Effector memory CD8-positive, alpha-beta T cell (primary cell): ENCODE measurements around the gene MRPL22.
"Not testable (repeated sequence)": the region's sequence is repeated elsewhere in the genome, so short reads cannot be mapped to it uniquely, and the experiment has no call there.

Experiments
- ATAC-seq: fragments of 150-1000 bp; cut with Tn5 transposase; replicated peaks from 2 replicates; pipeline ENCODE4 v1.10.0; 2021; ENCODE audit warnings: mild to moderate bottlenecking, moderate library complexity
- DNase-seq, 3 experiments: peaks; one replicate each; pipeline ENCODE4 v3.0.0; 2021
- H3K27ac Mint-ChIP-seq, 2 donors: one replicate each; pipeline ENCODE4 v1.8.0; 2022; ENCODE audit warnings: mild to moderate bottlenecking in 2 of 2, mixed read lengths in 2 of 2, moderate library complexity in 2 of 2
- H3K27me3 Mint-ChIP-seq, 2 donors: one replicate each; pipeline ENCODE4 v1.8.0; 2022; ENCODE audit warnings: mixed read lengths in 2 of 2
- H3K36me3 Mint-ChIP-seq: one replicate; pipeline ENCODE4 v1.8.0; 2022; ENCODE audit warnings: mild to moderate bottlenecking, moderate library complexity, mixed read lengths; ENCODE audit not compliant: insufficient read depth
- H3K4me1 Mint-ChIP-seq, 2 donors: one replicate each; pipeline ENCODE4 v1.8.0; 2022; ENCODE audit warnings: low read depth in 2 of 2, mixed read lengths in 2 of 2
- H3K4me3 Mint-ChIP-seq, 2 donors: one replicate each; pipeline ENCODE4 v1.8.0; 2022; ENCODE audit warnings: mild to moderate bottlenecking in 2 of 2, mixed read lengths in 2 of 2, moderate library complexity in 2 of 2
- H3K9me3 Mint-ChIP-seq, 2 donors: one replicate each; pipeline ENCODE4 v1.8.0; 2022; ENCODE audit warnings: mixed read lengths in 2 of 2
- total RNA-seq, 9 experiments: gene quantifications; one replicate each; lab custom pipeline; 2026; lab: John Stamatoyannopoulos, UW

MRPL22 gene
- total RNA-seq, result 9.3 to 33.9 (median 17.3) reads per million in 9 experiments

DNA sequence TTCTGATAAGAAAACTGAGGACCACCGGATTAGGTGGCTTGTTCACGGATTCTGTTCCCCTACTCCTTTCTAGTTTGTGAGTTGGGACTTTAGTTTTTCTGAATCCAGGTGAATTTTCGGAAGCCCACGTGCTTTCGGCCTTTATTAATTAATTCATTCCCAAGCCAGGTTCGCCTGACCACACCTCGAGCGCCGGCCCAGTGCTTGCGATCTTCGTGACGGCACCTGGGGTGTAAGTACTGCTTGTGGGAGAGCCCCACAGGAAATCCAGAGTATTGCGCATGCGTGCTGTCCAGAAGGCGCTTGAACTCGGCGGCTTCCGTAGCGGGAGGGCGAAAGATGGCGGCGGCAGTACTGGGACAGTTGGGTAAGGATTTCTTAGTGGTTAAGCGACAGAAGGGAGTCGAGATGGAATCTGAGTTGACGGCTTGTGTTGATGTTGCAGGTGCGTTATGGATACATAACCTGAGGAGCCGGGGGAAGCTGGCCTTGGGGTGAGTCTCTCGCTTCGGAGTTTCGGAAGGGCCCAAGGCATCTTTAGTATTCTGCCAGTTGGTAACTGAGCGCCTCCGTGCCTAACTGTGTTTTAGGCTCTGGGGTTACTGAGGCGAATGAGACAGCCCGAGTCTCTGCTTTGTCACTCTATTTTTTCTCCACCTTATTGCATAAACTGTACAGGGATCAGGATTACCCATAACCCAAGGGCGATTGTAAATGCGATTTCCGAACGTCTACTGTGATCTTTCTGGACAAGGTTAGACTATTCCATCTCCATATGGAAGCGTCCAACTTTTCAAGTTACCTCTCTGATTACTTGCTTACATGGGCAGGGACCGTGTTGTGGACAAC lies at the start of gene MRPL22:
TSS of gene MRPL22 (plus strand) at position 302 of the 849 bp plus-strand sequence. CDS start at position 340, 38 bp downstream.
- Mint-ChIP-seq H3K27ac (peak within 1 kb of the TSS; percentile 90 to 96), H3K9me3 (no peaks in the 10 kb centered on the region), H3K4me3 (peak within 1 kb of the TSS; percentile 94 to 95), H3K36me3 (peaks cover 10% of the 10 kb centered on the region), H3K27me3 (no peaks in the 10 kb centered on the region), H3K4me1 (peaks cover 31 to 39% of the 10 kb centered on the region in 2 donors)
- ATAC-seq, result peak; percentile 65
- DNase-seq, result peak; percentile 94 to 96 (median 95)

DNA sequence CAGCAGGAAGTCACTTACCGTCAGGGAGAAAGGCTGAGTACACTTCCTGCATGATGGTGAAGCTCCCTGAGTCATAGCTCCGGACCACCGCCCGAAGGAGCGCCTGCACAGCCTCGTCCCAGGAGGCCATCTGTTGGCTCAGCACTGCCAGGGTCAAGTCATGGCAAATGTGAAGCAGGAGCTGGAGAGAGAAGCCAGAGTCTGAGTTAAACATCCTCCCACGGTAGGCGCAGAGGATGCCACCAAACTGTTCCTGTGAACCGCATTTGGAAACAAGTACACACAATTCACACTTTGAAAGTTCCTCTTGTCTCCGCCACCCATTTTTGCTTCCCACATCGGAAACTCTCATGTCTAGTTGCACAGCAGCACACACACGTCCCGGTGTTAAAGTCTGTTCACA lies 48.5 kb upstream of the MRPL22 start:
- Mint-ChIP-seq H3K4me3 (no peak overlapping the region), H3K27me3 (no peaks in the 10 kb centered on the region), H3K27ac (no peak overlapping the region), H3K36me3 (peaks cover 72% of the 10 kb centered on the region), H3K9me3 (no peaks in the 10 kb centered on the region), H3K4me1 (no peaks in the 10 kb centered on the region)
- ATAC-seq, result no peak
- no peak for DNase-seq

DNA sequence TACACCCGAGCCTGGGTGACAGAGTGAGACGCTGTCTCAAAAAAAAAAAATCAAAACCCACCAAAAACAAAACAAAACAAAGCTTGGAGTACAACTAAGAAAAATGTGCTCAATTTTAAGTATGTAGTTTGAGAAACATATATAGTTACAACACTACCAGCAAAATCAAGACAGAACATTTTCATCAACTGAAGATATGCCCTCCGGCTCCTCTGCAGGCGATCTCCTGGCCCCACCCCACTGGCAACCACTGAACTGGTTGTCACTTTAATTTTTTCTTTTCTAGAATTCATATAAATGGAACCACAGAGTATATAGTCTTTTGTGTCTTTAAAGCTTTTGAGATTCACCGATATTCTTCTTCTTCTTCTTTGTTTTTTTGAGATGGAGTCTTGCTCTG lies 47.5 kb upstream of the MRPL22 start:
- Mint-ChIP-seq H3K36me3 (peaks cover 82% of the 10 kb centered on the region), H3K9me3 (no peaks in the 10 kb centered on the region), H3K4me1 (no peaks in the 10 kb centered on the region), H3K4me3 (no peak overlapping the region), H3K27me3 (no peaks in the 10 kb centered on the region), H3K27ac (no peak overlapping the region)
- DNase-seq, result no peak
- no peak for ATAC-seq

DNA sequence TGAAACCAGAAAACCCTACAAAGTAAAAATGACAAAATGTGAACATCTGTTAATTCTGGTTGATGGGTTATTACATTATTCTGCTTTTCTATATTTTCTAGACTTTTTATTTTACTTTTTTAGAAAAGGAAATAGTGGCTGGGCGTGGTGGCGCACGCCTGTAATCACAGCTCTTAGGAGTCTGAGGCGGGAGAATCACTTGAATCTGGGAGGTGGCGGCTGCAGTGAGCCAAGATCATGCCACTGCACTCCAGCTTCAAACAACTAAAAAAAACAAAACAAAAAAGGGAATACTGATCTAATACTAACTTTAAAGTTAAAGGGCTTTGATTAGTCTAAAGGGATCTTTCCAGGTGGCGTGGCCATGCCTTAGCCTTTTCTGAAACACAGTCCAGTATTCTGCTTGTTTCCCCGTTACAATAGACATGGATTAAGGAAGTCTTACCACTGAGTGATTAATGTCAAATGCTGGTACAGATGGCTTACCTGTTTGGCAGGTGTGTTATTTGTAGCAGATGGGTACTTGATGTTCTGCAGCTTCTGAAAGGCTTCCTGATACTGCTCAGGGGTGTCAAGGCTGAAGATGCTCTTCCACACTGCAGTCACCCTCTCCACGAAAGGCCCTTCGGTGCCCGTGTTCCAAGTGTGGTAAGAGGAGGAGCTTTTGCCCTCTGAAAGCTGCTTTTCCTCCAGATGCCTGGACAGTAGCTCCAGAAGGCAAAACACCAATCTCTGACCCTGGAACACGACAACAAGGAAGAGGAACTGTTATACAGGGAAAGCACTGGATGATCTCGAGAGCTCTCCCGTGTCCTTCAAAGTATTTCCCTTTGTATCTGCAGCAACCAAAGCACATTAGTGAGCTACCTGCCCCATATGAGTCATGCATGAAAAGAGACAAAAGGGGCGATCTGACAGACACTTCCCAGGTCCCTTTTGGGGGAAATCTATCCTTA lies 45.0 kb upstream of the MRPL22 start:
- H3K27ac Mint-ChIP-seq, result peak overlapping the region in 1 of 2 donors; percentile 17
- no peak overlapping the region for H3K4me3 Mint-ChIP-seq
- H3K36me3 Mint-ChIP-seq, result peaks cover 72% of the 10 kb centered on the region
- no peaks in the 10 kb centered on the region for H3K4me1 Mint-ChIP-seq
- ATAC-seq, result no peak
- no peaks in the 10 kb centered on the region for H3K9me3 Mint-ChIP-seq
- DNase-seq, result no peak
- no peaks in the 10 kb centered on the region for H3K27me3 Mint-ChIP-seq

DNA sequence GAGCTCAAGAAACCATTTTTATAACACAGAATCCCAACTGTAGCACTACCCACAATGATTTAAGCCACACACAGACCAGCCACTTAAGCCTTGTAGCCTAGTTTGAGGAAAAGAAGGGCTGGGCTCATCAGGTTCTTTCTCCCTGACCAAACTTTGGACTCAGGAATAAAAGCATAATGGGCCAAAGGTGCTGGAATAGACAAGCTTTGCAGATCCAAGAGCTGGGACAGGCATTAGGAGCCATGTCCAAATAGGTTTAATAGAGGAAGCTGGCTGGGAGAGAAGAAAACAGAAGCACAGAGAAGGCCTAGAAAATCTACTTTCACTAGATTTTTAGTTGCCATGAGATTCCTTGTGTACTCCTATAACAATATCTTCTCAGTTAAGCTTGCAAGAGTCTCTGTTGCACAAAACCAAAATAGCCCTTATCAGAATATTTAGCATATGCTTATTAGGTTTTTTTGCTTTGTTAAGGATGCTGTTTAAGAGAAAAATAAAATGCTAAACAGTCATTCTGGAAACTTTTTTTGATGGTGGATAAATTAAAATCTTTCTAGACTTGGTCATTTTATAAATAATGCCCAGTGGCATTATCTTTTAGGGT lies 44.2 kb upstream of the MRPL22 start:
- ATAC-seq (no peak), DNase-seq (no peak)
- H3K4me3 Mint-ChIP-seq, result no peak overlapping the region
- H3K27ac Mint-ChIP-seq, result peak overlapping the region in 1 of 2 donors; percentile 17
- no peaks in the 10 kb centered on the region for H3K9me3 Mint-ChIP-seq
- H3K36me3 Mint-ChIP-seq, result peaks cover 65% of the 10 kb centered on the region
- no peaks in the 10 kb centered on the region for H3K4me1 Mint-ChIP-seq
- H3K27me3 Mint-ChIP-seq, result no peaks in the 10 kb centered on the region

DNA sequence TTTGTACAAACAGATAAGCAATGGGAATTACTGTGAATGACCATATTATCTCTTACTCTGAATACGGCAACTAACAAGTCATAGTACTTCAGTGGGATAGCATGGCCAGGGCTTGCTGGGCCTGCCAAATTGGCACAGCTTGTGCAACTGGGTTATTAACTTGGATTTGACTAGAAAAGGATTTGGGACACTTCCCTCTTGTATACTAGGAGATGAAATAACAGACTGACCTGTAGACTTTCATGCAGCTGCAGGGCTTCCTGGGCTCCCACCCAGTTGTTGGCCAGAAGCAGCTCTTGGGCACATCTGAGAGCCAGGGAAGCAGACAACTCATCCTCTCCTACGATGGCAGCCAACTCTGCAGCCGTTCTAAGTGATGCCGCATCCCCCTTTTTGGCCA lies 42.7 kb upstream of the MRPL22 start:
- Mint-ChIP-seq H3K27me3 (no peaks in the 10 kb centered on the region), H3K27ac (no peak overlapping the region), H3K9me3 (no peaks in the 10 kb centered on the region), H3K4me1 (no peaks in the 10 kb centered on the region), H3K4me3 (no peak overlapping the region), H3K36me3 (peaks cover 67% of the 10 kb centered on the region)
- no peak for DNase-seq
- ATAC-seq, result no peak

DNA sequence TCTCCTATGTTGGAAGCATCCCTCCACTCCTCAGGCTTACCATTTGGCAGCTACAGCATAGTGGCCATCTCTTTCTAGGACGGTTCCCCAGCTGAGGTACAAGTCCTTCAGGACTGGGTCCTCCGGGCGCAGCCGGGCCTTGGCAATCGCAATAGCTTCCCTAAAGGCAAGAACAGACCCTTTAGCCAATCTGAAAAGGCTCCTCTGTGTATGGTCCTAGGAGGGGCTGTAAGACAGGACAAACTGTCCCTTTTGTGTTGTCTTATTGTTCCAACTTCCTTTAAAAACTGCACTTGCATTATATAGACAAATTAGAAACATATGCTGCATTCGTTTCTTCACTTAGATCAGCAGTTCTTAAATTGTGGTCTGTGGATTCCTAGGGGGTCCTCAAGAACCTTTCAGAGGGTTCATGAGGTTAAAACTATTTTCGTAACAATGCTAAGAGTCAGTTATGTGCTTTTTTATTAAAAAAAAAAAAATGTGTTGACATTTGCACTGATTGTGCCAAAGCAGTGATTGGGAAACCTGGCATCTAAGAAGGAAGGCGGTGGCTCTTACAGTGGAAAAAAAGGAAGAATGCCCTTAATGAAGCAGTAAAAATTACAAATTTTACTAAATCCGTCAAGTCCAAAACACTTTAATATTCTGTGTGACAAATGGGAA lies 41.6 kb upstream of the MRPL22 start:
- DNase-seq (no peak), ATAC-seq (no peak)
- Mint-ChIP-seq H3K4me1 (no peaks in the 10 kb centered on the region), H3K9me3 (no peaks in the 10 kb centered on the region), H3K36me3 (peaks cover 65% of the 10 kb centered on the region), H3K27ac (no peak overlapping the region), H3K4me3 (no peak overlapping the region), H3K27me3 (no peaks in the 10 kb centered on the region)

DNA sequence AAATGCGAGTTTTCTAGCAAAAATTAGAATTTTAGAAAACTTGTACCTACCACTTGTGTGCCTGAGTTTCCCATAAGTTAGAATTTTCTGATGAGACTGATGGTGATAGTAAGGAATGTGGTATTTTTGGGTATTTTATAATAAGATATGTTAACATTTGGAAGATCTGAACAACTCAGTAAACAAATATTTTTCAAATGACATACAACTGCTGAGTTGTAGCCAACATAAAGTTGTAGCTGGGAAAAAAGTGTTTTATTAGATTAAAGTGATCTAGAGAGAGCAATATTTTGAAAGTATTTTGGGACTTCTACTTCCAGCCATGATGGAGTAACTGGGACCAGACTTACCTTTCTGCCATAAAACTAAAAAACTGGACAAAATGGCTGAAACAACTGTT lies 40.8 kb upstream of the MRPL22 start:
- Mint-ChIP-seq H3K27me3 (no peaks in the 10 kb centered on the region), H3K27ac (no peak overlapping the region), H3K4me3 (no peak overlapping the region), H3K36me3 (peaks cover 65% of the 10 kb centered on the region), H3K4me1 (no peaks in the 10 kb centered on the region), H3K9me3 (no peaks in the 10 kb centered on the region)
- no peak for DNase-seq
- ATAC-seq, result no peak

DNA sequence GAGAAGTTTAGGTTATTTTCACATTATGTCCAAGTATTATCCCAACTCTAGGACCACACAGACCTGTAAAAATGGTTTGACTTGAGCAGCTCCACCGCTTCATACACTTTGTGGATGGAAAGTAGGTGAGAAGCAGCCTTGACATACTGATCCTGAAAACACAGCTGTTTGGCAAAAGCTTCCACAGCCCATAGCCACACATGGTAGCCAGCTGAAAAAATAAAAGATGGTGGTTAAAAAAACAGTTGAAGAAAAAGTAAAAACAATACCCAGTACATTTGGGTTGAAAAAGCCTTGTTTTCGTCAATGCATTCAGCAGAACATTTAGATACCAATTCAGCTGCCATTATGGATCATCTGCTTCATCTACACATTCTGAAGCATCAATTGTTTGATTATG lies 39.6 kb upstream of the MRPL22 start:
- H3K4me1 Mint-ChIP-seq, result no peaks in the 10 kb centered on the region

DNA sequence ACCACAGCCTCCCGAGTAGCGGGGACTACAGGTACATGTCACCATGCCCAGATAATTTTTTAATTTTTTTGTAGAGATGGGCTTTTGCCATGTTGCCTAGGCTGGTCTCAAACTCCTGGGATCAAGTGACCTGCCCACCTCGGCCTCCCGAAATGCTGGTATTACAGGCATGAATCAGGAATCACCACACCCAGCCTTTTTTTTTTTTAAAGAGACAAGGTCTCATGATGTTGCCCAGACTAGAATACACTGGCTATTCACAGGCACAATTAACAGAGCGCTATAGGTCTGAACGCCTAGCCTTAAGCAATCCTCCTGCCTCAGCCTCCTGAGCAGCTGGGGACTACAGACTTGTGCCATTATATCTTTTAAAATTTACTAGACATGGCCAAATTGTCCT lies 39.0 kb upstream of the MRPL22 start:
- Mint-ChIP-seq H3K9me3 (no peaks in the 10 kb centered on the region), H3K27ac (no peak overlapping the region), H3K4me3 (no peak overlapping the region), H3K27me3 (no peaks in the 10 kb centered on the region), H3K4me1 (no peaks in the 10 kb centered on the region), H3K36me3 (peaks cover 64% of the 10 kb centered on the region)
- no peak for ATAC-seq
- DNase-seq, result no peak

More for the DNA sequence above, 39.6 kb upstream of the MRPL22 start:
- DNase-seq (no peak), ATAC-seq (no peak)
- Mint-ChIP-seq H3K9me3 (no peaks in the 10 kb centered on the region), H3K27ac (no peak overlapping the region), H3K4me3 (no peak overlapping the region), H3K27me3 (no peaks in the 10 kb centered on the region), H3K36me3 (peaks cover 62% of the 10 kb centered on the region)

DNA sequence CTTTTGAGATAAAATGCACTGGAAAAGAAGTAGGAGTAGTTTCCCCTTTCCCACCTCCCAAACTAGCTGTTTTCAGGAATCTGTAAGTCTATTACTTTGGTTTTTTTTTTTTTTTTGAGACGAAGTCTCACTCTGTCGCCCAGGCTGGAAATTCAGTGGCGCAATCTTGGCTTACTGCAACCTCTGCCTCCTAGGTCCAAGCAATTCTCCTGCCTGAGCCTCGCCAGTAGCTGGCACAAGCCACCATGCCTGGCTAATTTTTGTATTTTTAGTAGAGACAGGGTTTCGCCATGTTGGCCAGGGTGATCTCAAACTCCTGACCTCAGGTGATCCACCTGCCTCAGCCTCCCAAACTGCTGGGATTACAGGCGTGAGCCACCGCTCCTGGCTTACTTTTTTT lies 35.3 kb upstream of the MRPL22 start:
- DNase-seq, ATAC-seq, H3K4me1 Mint-ChIP-seq, H3K9me3 Mint-ChIP-seq, H3K4me3 Mint-ChIP-seq, H3K27me3 Mint-ChIP-seq: not testable (repeated sequence)
- Mint-ChIP-seq H3K27ac (peak overlapping the region in 1 of 2 donors; percentile 15), H3K36me3 (peaks cover 78% of the 10 kb centered on the region)

DNA sequence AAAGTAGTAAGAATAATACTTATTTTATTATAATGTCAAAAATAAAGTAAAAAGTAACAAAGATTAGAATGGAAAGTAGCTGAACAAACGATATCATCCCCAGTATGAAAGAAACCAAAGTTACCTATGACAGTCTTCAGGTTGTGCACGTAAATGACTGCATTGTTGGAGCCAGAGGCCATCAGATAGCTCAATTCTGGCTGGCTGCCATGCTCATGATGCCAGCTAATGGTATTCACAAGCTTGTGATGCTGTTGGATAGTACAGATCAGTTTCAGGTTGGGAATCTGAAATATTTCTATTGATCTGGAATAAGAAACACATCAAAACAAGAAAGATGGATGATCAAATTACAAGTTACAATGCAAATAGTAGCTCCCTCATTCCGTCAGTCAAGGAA lies 24.0 kb upstream of the MRPL22 start:
- no peak overlapping the region for H3K4me3 Mint-ChIP-seq
- no peaks in the 10 kb centered on the region for H3K4me1 Mint-ChIP-seq
- H3K36me3 Mint-ChIP-seq, result peaks cover 46% of the 10 kb centered on the region
- DNase-seq (no peak), ATAC-seq (no peak)
- H3K27ac Mint-ChIP-seq, result peak overlapping the region in 1 of 2 donors; percentile 49
- H3K9me3 Mint-ChIP-seq, result no peaks in the 10 kb centered on the region
- H3K27me3 Mint-ChIP-seq, result no peaks in the 10 kb centered on the region

DNA sequence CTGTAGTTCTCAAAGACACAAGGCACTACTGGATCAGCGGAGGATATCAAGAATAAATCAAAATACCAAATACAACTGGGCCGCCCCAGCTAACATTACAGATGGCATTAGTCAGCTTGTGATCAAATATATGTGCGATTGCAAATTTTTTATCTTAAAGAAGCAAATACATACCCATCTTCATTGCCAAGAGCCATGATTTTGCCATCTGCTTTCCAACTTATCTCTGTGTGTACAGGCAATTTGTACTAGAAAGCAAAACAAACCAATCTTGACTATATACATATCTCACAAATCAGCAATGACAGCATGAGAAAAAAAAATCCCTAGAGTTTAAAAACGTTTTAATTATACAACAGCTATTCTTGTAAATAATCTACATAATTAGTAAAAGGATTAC lies 23.1 kb upstream of the MRPL22 start:
- Mint-ChIP-seq H3K4me3 (no peak overlapping the region), H3K36me3 (peaks cover 46% of the 10 kb centered on the region), H3K27ac (no peak overlapping the region), H3K4me1 (no peaks in the 10 kb centered on the region), H3K9me3 (no peaks in the 10 kb centered on the region), H3K27me3 (no peaks in the 10 kb centered on the region)
- DNase-seq, result no peak
- no peak for ATAC-seq
